Ramos (cell line): ENCODE results near the gene GGT1.
"Not testable (repeated sequence)": the region's sequence is repeated elsewhere in the genome, so short reads cannot be mapped to it uniquely, and the experiment has no call there.

ENCODE experiments used
- in situ Hi-C: fragments of 300-500 bp; cut with MboI; formaldehyde crosslinking; loops from one replicate; pipeline ENCODE4 v1.14.3; 2022; ENCODE audit warnings: low sequenced_read_pairs; ENCODE audit not compliant: unreplicated experiment

Gene GGT1

DNA sequence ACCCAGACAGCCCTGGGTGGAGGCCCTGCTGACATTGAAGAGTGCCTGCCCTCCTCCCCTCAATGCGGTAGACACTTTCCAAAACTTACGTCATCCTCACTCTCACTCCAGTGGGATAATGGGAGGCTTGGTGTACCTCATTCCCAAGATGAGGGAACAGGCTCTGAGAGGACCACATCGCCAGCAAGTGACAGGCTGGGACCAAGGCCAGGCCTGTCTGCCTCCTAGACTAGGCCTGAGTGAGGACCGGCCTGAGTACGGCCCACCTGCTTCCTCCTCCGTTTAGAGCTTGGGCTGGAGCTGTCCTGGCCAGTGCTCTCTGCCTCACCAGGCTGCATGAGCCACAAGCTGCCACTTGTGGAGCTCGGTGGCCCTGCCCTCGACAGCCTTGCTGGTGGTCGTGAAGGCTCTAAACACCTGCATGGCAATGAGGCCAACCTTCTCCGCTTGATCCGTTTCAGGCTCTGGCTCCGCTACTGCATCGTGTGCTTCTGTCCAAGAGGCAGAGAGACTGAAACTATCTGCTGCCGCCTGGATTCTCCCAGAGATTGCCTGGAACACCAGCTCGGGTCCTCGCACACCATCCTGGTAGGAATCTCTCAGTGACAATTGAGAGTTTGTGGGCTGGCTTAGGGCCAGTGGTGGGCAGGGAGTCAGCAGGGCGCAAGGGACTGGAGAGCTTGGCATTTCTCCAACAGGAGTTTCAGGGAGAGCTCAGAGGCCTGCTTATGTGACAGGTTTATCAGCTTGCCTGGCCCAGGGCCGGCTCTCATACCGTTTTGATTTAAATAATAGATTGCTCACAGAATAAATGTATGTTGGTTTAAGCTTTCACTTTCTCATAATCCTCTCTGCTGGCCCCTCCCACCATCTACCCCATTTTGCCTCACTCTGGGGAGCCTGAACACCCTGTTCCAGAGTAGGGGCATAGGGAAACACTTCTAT, 19.5 kb upstream of the GGT1 start:
- in situ Hi-C loops: no loop called here

DNA sequence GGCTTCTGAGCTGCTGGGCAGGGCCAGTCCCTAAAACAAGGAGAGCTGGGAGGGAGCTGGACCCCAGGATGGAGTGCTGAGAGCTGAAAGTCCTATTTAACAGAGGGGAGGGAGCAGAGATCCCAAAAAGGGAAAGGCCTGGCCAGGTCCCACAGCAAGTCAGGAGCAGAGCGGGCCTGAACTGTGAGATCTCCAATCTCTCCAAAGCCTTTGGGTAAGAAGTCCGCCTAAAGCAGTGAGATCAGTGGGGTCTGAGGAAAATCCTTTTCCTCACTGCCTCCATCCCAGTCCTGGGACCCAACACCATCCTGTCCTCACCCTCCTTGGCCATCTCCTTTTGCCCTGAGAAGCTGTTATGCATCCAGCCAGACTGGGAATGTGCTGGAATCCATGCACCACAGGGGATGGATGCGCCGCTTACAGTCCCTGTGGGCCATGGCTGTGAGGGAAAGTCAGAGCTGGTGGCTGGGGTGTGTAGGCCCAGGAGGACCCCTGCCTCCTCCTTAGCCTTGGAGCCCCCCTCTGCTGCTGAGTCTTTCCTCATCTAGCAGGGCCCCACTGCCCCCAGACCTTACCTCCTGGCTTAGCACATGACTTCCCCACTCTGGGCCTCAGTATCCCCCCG, 18.7 kb upstream of the GGT1 start:
- in situ Hi-C loops: no loop called here

DNA sequence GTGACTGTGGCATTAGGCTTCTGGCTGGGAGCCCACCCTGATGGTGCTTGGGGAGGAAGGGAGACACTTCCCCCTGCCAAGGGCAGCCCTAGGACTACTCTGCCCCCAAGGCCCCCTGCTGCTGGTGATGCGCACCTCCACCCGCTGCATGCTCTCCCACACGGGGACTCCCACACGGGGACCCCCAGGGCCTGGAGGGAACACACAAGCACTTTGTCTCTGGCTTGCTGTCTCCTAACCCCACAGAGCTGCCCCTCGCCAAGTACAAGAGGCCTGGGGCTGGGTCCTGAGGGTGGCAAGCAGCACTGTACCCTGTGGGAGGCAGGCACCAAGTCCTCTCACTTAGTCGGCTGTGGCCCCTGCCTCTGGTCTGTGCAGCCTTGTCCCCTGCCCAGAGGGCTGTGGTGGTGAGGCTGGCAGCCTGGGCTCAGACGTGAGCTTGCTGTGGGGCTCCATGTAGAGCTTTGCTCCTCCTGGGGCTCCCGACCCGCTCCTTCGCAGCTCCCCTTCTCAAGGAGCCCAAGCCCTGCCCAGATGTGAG, 18.1 kb upstream of the GGT1 start:
- in situ Hi-C loops: no loop called here

DNA sequence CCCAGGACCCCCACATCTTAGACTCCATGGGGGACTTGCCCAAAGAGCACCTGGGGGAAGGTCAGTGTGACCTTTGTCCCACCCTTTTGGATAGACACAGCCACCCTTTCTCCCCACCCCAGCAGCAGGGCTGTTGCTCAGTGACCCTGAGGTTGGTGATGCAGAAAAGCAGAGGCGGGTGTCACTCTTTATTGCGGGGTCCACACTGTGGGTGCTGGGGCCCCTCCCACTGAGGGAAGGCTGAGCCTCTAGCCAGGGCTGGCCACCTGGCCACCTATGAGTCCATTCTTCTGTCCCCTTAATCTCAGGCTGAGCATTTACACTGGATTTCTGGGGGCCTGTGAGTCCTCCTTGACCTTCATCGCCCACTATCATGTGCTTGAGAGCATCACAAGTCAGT, 17.5 kb upstream of the GGT1 start:
- in situ Hi-C loops: no loop called here

DNA sequence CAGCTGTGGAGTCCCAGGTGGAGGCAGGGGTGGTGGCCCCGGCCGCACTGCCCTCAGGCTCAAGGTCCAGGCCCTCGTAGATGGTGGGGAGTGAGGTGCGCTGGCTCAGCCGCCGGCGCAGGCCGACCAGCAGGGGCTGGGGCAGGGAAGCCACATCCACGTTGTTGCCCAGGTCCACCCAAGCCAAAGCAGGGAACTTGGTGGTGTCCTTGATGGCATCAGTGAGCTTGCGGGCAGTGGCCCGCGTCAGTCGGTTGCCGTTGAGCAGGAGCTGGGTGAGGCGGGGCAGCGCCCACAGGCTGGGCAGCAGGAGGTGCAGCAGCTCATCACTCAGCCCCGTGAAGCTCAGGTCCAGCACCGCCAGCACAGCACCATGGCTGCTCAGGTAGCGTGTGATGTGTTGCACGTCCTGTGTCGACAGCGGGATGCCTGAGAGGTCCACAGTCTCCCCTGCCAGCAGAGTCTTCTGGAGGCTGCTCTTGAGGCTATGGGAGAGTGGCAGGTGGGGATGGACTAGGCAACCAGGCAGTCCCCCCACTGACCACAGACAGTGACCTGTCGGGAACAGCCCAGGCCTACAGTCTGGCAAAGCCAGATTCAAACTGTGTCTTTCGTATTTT, 17.0 kb upstream of the GGT1 start:
- in situ Hi-C loops: no loop called here

DNA sequence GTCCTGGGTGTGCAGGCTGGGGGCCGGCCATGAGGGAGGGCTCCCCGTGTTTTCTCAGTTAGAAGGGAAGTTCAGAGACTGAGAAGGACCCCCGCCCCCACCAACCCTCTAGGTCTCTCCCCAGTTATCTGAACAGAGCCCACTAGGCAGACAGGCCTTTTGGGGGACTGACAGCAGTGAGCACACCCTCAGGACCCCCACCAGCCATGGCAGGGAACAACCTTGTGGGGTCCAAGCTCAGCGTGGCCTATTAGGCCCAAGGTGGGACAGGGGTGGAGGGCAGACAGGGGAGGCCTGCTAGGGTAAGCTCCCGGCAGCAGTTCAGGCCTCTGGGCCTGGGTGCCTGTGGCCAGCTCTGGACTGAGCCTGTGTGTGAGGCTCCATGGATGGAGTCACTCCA, 15.7 kb upstream of the GGT1 start:
- in situ Hi-C loops: no loop called here

DNA sequence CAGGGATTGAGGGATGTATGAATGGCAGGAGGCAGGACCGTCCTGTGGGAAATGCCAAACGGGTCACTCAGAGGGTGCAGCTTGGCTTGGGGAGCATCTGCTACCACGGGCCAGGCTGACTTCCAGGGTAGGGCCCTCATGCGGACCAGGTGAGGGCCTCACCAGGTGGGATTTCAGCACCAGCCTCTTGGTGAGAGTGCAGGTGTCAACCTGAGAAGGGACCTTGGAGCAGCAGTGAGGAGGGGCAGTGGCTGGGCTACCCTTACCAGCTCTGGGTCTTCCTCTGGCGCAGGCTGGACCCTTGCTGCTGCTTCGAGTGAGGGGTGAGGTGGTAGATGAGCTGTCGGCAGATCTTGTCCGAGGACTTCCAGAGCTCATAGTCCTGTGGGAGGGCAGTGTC, 15.0 kb upstream of the GGT1 start:
- in situ Hi-C loops: no loop called here

DNA sequence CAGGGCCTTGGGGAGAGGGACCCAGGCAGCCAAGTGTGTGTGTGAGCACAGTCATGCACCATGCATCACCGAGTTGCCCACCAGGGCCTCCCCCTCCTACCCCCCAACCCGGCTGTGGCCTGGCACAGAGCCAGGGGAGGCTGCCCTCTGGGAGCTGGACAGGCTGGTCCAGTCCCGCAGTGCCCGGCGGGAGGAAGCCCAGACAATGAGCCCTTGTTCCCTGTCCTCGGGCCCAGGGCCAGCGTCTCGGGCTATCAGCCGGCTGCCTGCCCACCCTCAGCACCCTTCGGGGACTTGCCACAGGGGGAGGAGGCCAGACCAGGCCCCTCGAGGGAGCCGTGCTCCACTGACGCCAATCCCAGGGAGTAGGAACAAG, 14.6 kb upstream of the GGT1 start:
- in situ Hi-C loops: no loop called here

DNA sequence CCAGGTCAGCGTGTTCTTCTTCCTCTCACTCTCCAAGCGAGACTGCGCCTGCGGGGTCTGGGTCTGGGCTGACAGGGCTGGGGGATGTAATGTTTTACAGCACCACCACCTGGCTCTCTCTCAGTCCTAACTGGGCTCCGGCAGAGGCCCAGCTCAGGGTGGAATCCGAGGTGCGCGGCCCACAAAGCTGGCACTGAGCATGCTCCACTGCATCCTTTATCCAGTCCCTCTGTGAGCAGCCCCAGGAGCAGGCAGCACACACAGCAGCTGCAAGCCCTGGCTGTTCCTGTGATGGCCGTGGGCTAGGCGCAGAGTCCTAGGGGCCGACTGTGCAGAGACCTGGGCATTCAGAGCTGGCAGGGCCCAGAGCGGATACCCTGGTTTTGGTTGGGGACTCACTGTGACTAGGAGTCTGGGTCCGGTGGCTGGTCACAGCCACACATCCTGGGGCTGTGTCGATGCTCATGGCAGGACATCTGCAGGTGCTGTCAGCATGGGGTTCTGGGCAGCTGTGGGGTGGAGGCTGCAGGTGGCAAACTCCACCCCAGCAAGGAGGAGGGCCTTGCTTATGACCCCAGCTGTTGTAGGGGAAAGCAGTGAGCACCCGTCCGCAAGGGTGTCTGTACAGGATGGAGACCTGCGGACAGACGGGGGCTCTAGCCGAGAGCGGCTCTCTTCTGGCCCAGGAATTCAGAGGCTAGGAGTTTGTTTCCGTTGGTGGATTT, 14.1 kb upstream of the GGT1 start:
- in situ Hi-C loops: no loop called here

DNA sequence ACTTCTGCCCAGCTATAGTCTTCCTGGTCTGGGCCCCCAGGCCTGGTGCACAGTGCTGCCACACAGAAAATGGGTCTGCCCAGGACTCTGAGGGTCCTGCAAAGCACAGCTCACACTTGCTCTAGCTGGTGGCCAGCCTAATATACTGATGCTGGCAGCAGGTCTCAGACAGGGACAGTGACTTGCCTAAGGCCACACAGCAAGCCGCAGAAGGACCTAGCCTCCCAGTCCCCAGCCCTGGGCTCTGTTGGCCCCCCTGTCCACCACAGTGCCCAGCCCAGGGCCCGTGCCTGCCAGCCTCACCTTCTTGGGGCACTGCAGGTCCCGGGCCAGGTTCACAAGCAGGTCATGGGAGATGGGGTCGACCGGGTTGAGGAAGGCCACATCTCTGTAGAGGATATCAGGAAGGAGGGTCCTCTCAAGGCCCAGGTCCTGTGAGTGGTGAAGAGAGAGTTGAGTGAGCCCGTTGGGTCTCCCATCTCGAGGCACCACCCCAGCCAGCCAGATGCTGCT, 13.4 kb upstream of the GGT1 start:
- in situ Hi-C loops: no loop called here

DNA sequence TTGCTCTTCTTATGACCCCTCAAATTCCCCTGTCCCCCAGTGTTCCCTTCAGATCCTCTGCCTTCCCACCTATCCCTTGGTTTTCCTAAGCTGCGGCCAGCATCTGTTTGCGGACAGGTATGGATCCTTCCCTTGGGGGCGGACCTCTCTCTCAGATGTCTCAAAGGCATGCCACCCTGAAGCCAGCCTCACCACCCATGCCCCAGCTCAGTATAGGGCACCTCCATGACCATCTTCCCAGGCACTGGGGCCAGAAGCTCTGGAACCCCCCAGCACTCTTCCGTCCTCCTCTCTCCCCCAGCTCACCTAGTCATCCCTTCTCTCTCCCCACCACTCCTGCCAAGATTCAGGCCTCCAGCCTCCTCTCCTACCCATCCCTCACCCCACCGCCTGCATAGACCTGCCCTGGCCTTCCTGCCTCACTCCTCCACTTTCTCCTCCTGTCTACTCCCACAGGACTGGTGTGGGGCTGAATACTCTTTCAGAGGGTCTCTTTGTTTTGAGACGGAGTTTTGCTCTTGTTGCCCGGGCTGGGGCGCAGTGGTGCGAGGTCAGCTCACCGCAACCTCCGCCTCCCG, 12.3 kb upstream of the GGT1 start:
- in situ Hi-C loops: no loop called here

DNA sequence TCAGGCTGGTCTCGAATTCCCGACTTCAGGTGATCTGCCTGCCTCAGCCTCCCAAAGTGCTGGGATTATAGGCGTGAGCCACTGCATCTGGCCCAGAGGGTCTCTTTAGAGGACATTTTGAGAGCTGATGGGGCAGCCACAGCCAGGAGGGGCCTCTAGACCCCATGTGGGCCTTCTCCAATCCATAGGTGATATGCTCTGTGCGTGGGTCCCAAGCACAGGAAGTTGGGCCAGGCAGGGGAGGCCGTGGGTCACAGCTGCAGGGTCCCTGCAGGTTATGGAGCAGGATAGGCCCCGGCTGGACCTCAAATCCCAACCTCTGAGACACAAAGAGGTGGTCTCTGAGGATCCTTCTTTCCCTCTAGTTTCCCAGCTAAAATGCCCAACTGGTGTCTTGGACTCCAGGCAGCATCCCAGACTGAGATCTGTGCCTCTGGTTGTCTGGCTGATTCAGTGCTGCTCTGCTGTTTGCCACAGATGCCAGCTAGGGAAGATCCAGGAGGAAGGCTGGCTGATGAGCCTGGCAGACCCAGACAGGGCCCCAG, 11.6 kb upstream of the GGT1 start:
- in situ Hi-C loops: no loop called here

DNA sequence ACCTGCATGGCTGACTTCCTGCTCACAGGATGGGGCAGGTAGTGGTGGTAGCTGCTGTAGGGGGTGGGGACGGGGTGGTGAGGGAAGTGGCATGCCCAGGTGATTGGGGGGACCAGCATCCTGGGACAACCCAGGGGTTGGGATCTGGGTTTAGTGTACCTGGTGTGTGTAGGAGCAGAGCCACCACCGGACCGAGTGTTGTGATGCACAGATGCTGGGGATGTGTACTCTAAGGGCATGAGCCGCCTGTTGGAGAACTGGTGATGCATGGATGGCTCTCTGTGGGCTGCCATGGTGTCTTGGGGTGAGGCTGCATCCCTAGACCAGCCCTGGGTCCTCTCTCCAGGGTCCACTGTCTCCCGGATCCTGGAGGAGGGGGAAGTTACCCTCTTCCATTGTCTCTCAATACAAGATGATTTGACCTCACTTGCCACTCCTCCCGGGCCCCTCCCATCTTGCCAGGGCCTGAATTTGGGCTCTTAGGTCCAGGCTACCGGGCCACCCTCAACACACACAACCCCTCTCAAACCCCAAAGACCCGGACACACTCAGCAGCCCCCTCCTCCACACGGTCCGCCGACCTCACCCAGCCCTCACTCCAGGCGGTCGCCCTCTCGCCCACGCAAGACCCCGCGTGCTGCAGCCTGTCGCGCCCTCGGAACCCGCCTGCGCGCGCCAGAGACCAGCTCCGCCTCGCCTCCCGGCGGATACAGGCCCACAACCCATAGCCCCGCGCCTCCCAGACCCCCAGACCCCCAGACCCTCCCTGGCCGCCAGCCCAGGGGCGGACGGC, 10.7 kb upstream of the GGT1 start:
- in situ Hi-C loops: no loop called here

DNA sequence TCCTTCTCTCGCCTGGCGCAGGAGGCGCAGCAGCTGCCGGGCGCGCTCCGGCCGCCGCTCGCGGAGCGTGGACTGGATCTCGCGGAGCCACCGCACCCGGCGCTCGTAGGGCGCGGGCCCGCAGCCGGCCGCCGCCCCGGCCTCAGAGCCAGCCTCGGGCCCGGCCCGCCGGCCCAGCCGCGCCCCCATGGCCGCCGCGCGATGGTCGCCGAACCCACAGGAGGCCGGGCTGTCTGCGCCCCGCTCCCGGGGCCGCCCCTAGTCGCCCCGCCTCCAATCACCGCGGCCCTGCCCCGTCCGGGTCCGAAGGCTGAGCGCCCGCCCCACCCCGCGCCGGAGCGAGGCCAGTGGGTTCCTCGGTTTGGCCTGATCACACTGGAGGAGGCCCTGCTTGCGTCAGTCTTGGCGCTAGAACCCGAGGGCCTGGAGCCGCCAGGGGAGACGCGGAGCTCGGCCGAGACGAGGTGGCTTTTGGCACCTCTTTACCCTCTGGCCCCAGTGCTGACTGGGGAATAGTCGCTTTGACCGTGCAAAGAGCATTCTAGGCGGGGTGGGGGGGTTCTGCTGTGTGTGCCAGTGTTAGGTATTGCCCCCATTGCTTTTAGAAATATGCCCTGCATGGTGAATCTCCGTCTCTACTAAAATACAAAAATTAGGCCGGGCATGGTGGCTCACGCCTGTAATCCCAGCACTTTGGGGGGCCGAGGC, 10.0 kb upstream of the GGT1 start, which contains the start of gene LRRC75B:
Gene LRRC75B (minus strand): TSS at position 223 of the 708 bp plus-strand sequence. CDS start 34 bp downstream, at position 189.
- in situ Hi-C loops: no loop called here

DNA sequence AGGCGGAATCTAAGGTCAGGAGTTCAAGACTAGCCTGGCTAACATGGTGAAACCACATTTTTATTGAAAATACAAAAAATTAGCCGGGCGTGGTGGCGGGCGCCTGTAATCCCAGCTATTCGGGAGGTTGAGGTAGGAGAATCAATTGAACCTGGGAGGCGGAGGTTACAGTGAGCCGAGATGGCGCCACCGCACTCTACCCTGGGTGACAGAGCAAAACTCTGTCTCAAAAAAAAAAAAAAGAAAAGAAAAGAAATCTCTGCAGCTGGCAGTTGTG, 9.5 kb upstream of the GGT1 start:
- in situ Hi-C loops: not testable (repeated sequence)

DNA sequence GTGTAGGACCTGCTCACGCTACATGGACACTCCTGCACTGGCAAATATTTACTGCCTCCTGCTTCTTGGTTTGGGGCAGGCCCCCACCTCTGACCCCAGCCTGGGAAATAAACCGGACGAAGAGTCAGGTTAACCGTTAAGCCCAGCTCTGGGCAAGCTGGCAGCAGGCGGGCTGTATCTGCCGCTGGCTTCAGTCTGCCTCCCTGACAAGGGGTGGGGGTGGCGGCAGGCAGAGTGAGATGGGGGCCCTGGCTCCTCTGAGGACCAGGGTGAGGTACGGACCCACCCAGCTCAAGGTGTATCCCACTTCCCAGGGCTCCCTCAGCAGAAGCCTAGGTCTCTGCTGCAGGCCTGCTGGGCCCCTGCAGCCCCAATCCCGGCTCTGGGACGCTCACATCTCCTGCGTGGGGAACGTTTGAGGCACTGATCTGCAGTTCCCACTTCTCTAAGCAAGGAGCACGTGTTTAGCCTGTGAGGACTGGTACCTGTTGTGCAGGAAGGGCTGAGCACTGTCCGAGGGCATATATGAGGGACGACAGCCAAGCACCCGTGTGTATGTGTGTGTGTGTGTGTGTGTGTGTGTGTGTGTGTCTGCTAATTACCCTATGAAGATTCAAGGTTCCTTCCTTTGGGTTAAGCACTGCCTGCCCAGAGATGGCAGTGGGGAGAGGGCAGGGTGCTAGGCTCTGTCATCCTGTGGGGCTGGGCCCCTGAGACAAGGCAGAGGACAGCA, 9.0 kb upstream of the GGT1 start:
- in situ Hi-C loops: no loop called here

DNA sequence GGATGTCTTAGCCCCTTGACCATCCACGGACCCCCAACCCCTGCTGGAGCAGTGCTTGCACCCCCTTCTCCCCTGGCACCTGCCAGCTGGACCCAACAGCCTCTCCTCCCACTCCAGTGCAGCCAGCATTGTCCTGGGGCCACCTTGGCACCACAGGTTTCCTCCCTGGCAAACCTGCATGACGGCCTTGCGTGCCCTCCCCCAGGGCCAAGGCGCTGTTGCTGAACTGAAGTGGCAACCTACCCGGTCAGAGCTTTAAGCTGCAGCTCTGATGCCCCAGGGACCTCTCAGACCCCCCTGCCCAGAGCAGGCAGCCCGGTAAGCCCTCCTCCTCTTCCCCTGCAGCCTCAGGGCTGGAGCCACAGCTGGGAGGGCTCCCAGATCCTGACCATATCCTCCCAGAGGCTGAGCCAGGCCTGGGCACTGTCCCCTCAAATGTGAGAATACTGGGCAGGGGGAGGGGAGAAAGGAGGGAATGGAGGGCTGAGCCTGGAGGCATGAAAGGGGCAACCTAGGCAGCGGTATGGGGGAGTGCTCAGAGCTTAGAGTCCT, 8.3 kb upstream of the GGT1 start:
- in situ Hi-C loops: no loop called here
